CD4-positive, alpha-beta memory T cell (primary cell): ENCODE measurements around the gene ADAP1. TPM values are rescaled to one million over a fixed set of nuclear protein-coding genes. Genes with fewer than 3 reads are reported as not detected.
"Not testable (repeated sequence)": the region's sequence is repeated elsewhere in the genome, so short reads cannot be mapped to it uniquely, and the experiment has no call there.

Experiments
- CTCF ChIA-PET: fragments of 350-600 bp; sonication (Branson Sonifier 250); formaldehyde crosslinking; loops from one replicate; lab custom pipeline; 2021; ENCODE audit warnings: inconsistent platforms; ENCODE audit not compliant: partially characterized antibody; lab: Charles Lee
- POLR2A ChIA-PET: fragments of 350-600 bp; sonication (Branson Sonifier 250); formaldehyde crosslinking; loops from one replicate; lab custom pipeline; 2021; ENCODE audit not compliant: partially characterized antibody; lab: Charles Lee
- DNase-seq, 5 donors: peaks; one replicate each; pipeline versions ENCODE4 v3.0.0 to v3.0.0-alpha.2; 2020 to 2022; ENCODE audit warnings: mixed read lengths in 1 of 5
- H3K27ac ChIP-seq: one replicate; pipeline ENCODE4 v1.7.0; 2013; ENCODE audit warnings: low read depth, low read length
- H3K27me3 ChIP-seq: 2 replicates; pipeline ENCODE4 v1.7.0; 2013; ENCODE audit warnings: mild to moderate bottlenecking, low read length, moderate library complexity; ENCODE audit not compliant: insufficient read depth
- H3K36me3 ChIP-seq: 2 replicates; pipeline ENCODE4 v1.7.0; 2013; ENCODE audit warnings: mild to moderate bottlenecking, low read length, moderate library complexity; ENCODE audit not compliant: insufficient read depth
- H3K4me1 ChIP-seq: 2 replicates; pipeline ENCODE4 v1.7.0; 2013; ENCODE audit warnings: mild to moderate bottlenecking, low read length, moderate library complexity; ENCODE audit not compliant: insufficient read depth
- H3K4me3 ChIP-seq, 2 donors: one replicate each; pipeline ENCODE4 v1.7.0; 2013; ENCODE audit warnings: low read length in 2 of 2, mild to moderate bottlenecking in 1 of 2
- H3K9me3 ChIP-seq, 2 donors: one replicate each; pipeline ENCODE4 v1.7.0; 2013; ENCODE audit warnings: low read length in 2 of 2, control low read depth in 1 of 2; ENCODE audit not compliant: control insufficient read depth in 1 of 2
- H3K27ac Mint-ChIP-seq, 7 donors: one replicate each; pipeline ENCODE4 v1.8.0; 2020 to 2021; ENCODE audit warnings: mixed read lengths in 7 of 7, mild to moderate bottlenecking in 6 of 7, inconsistent platforms in 3 of 7, moderate library complexity in 3 of 7
- H3K27me3 Mint-ChIP-seq, 2 donors: one replicate each; pipeline ENCODE4 v1.8.0; 2020 to 2021; ENCODE audit warnings: mixed read lengths in 2 of 2
- H3K36me3 Mint-ChIP-seq, 2 donors: one replicate each; pipeline ENCODE4 v1.8.0; 2020 to 2021; ENCODE audit warnings: mixed read lengths in 2 of 2, inconsistent platforms in 1 of 2, mild to moderate bottlenecking in 1 of 2
- H3K4me1 Mint-ChIP-seq, 4 donors: one replicate each; pipeline ENCODE4 v1.8.0; 2020 to 2021; ENCODE audit warnings: mixed read lengths in 4 of 4, mild to moderate bottlenecking in 1 of 4
- H3K4me3 Mint-ChIP-seq, 8 donors: one replicate each; pipeline ENCODE4 v1.8.0; 2020 to 2021; ENCODE audit warnings: mixed read lengths in 8 of 8, mild to moderate bottlenecking in 7 of 8, moderate library complexity in 6 of 8, inconsistent platforms in 3 of 8
- H3K9me3 Mint-ChIP-seq, 8 donors: one replicate each; pipeline ENCODE4 v1.8.0; 2020 to 2021; ENCODE audit warnings: mixed read lengths in 8 of 8, mild to moderate bottlenecking in 5 of 8, inconsistent platforms in 3 of 8, moderate library complexity in 1 of 8
- intact Hi-C: fragments of 100-400 bp; cut with micrococcal nuclease; formaldehyde crosslinking; loops from one replicate; pipeline ENCODE4 v1.15.1; 2023
- polyA plus RNA-seq, 2 donors: library from polyadenylated mRNA; unstranded; fragments of 300-500 nt; fragmentation: Illumina TruSeq; gene quantifications; one replicate each; pipeline ENCODE4 v1.2.3, GENCODE V29; 2021
- total RNA-seq, 2 experiments: library from RNA; stranded (reverse); gene quantifications; one replicate each; pipeline ENCODE4 v1.2.3, GENCODE V29; 2021

The ADAP1 gene
- total and polyA plus RNA-seq, 4 experiments from 2014 or later = 5.1 to 10.0 (median 8.8) TPM

DNA sequence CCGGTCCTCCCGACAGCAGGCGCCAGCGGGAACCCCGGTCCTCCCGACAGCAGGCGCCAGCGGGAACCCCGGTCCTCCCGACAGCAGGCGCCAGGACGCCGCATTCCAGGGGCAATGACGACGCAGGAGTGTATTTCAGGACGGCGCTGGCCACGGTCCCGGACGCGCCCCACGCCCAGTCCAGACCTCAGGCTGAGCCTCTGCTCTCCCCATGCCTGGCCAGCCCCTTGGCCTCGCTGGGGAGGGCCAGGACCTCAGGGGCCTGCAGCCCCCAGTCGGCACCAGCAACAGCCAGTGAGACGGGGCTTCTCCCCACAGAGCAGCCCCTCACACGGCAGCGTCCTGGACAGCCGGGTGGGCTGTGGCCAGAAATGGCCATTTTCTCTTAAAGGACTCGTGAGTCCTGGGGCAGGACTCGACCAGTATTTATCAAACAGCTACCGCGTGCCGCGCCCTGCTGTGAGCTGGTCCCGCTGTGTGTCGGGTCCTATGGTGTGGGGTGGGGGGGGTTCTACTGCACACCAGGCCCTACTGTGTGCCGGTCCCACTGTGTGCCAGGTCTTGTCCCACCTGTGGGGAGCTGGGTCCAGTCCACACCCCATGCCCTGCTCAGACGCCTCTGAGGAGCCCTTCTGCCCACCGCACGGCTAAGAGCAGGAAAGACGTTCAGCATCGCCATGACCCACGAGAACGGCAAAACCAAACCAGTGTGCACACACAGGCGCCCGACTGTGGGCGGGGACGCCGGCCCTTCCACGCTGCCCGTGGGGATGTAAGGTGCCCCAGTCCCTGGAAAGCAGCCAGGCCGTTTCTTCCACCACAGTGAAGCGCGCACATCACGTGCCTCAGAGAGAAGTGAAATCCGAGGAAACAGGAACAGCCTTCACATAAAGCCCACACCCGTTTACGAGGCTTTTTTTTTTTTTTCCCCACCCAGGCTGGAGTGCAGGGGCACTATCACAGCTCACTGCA is 44.8 kb downstream of the ADAP1 start:
- H3K4me1 ChIP-seq = peaks cover 10% of the 10 kb centered on the region
- H3K4me3 Mint-ChIP-seq = peak overlapping the region; percentile 35 to 77 (median 72)
- H3K36me3 ChIP-seq = no peaks in the 10 kb centered on the region
- no peaks in the 10 kb centered on the region for H3K9me3 ChIP-seq
- H3K27ac ChIP-seq = no peak overlapping the region
- ChIA-PET CTCF (interaction anchor here (0.9 to 3.4 kb wide), 14 partner anchors 9 to 267 kb away, joined by 3 to 22 read pairs (median 5); partner anchors contain the start of gene COX19), POLR2A (interaction anchor here (1.0 to 5.6 kb wide), 9 partner anchors 12 to 66 kb away, joined by 3 to 63 read pairs (median 3); partner anchors contain the start of genes ADAP1 and GET4)
- H3K36me3 Mint-ChIP-seq = no peaks in the 10 kb centered on the region
- peak overlapping the region in 3 of 7 donors; percentile 65 to 68 (median 67) for H3K27ac Mint-ChIP-seq
- H3K27me3 ChIP-seq = no peaks in the 10 kb centered on the region
- no peaks in the 10 kb centered on the region for H3K9me3 Mint-ChIP-seq
- intact Hi-C loops = loop anchor here (1.0 kb wide), 3 partner anchors 14 to 156 kb away; partner anchors contain the start of gene ADAP1
- no peak overlapping the region for H3K4me3 ChIP-seq
- no peaks in the 10 kb centered on the region for H3K27me3 Mint-ChIP-seq
- peaks cover 2 to 14% (median 10%) of the 10 kb centered on the region in 4 donors for H3K4me1 Mint-ChIP-seq
- peak in 1 of 5 donors; percentile 46 for DNase-seq

DNA sequence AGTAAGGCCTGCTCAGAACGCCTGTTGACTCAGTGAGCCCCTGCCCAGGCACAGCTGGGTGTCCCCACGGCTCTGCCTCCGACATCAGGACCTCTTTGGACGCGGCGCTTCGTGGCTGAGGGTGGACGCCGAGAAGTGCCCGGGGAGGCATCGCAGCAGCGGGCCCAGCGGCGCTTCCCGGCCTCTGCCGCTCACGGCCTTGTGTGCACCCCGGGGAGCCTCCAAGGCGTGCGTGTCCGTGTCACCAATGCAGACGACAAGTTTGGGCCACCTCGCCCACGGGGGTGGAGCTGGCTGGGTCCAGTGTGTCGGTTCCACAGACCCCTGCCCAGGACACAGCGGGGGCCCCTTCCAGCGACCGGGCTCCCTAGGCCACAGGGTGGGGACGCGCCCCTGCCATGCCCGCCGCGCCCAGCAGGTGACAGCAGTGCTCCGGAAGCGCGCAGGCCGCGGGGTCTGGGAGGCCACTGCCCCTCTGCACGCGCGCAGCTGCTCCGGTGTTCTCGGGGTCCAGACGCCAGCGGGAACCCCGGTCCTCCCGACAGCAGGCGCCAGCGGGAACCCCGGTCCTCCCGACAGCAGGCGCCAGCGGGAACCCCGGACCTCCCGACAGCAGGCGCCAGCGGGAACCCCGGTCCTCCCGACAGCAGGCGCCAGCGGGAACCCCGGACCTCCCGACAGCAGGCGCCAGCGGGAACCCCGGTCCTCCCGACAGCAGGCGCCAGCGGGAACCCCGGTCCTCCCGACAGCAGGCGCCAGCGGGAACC is 45.7 kb downstream of the ADAP1 start:
- CTCF ChIA-PET = interaction anchor here (0.8 to 3.4 kb wide), 15 partner anchors 11 to 157 kb away, joined by 3 to 22 read pairs (median 7); partner anchors contain the start of gene COX19
- not testable (repeated sequence) for H3K9me3 Mint-ChIP-seq

DNA sequence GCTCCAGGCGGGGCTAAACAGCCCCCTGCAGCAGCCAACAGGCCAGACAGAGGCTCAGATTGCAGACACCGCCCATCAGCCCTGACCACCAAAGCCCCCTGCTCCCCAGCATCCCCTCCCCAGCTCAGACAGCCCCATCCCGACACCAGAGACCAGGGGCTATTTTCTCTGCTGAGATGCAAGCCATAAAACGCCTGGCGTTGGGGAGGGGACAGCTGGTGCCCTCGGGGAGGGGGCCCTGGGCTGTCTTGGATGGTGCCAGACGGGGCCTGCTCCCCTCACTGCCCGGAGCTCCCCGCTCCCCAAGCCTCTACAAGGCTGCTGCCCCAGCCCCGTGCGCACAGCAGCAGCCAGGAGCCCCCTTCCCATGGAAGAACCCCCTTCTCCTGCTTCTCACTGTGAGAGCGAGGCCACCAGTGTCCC is 46.3 kb downstream of the ADAP1 start:
- peak in 2 of 5 donors; percentile 13 to 37 for DNase-seq
- peak overlapping the region in 5 of 8 donors; percentile 11 to 74 (median 20) for H3K4me3 Mint-ChIP-seq
- H3K4me1 Mint-ChIP-seq = peaks cover 2 to 14% (median 10%) of the 10 kb centered on the region in 4 donors
- no peak overlapping the region for H3K27ac Mint-ChIP-seq
- H3K36me3 ChIP-seq = no peaks in the 10 kb centered on the region
- H3K9me3 Mint-ChIP-seq = no peaks in the 10 kb centered on the region
- H3K4me1 ChIP-seq = peaks cover 10% of the 10 kb centered on the region
- no peaks in the 10 kb centered on the region for H3K27me3 Mint-ChIP-seq
- H3K9me3 ChIP-seq = no peaks in the 10 kb centered on the region
- H3K27ac ChIP-seq = no peak overlapping the region
- ChIA-PET CTCF (interaction anchor here (0.6 to 3.4 kb wide), 12 partner anchors 11 to 157 kb away, joined by 3 to 22 read pairs (median 6); no protein-coding TSS in a partner anchor), POLR2A (interaction anchor here (3.1 to 5.6 kb wide), 2 partner anchors 14 to 46 kb away, joined by 10 to 63 read pairs; partner anchors contain the start of gene ADAP1)
- H3K36me3 Mint-ChIP-seq = no peaks in the 10 kb centered on the region
- intact Hi-C loops = no loop called here
- no peaks in the 10 kb centered on the region for H3K27me3 ChIP-seq
- no peak overlapping the region for H3K4me3 ChIP-seq

More for the DNA sequence above, 45.7 kb downstream of the ADAP1 start:
- not testable (repeated sequence) for H3K9me3 ChIP-seq, H3K36me3 Mint-ChIP-seq, H3K4me3 ChIP-seq, H3K27me3 Mint-ChIP-seq, H3K27ac ChIP-seq, H3K27ac Mint-ChIP-seq, H3K27me3 ChIP-seq, H3K36me3 ChIP-seq
- Mint-ChIP-seq H3K4me3 (peak overlapping the region in 4 of 8 donors; percentile 12 to 74 (median 27)), H3K4me1 (peaks cover 2 to 14% (median 10%) of the 10 kb centered on the region in 4 donors)
- POLR2A ChIA-PET = interaction anchor here (1.0 to 5.6 kb wide), 6 partner anchors 13 to 67 kb away, joined by 3 to 63 read pairs (median 6); partner anchors contain the start of gene ADAP1
- peaks cover 10% of the 10 kb centered on the region for H3K4me1 ChIP-seq
- peak; percentile 46 to 69 (median 59) for DNase-seq
- intact Hi-C loops = loop anchor here (1.0 kb wide), 3 partner anchors 15 to 157 kb away; partner anchors contain the start of gene ADAP1

GRCh38 chr7:907158-907980 is 47.1 kb downstream of the ADAP1 start:
- Mint-ChIP-seq H3K4me3 (peak overlapping the region in 1 of 8 donors; percentile 50), H3K27me3 (peaks cover 0 to 2% of the 10 kb centered on the region in 2 donors), H3K27ac (peak overlapping the region in 1 of 7 donors; percentile 29), H3K4me1 (peaks cover 2 to 14% (median 9%) of the 10 kb centered on the region in 4 donors), H3K9me3 (no peaks in the 10 kb centered on the region), H3K36me3 (no peaks in the 10 kb centered on the region)
- peak in 4 of 5 donors; percentile 37 to 62 (median 44) for DNase-seq
- ChIA-PET POLR2A (interaction anchor here (3.1 to 5.6 kb wide), 2 partner anchors 14 to 47 kb away, joined by 10 to 63 read pairs; partner anchors contain the start of gene ADAP1), CTCF (interaction anchor here (0.6 to 3.4 kb wide), 9 partner anchors 10 to 158 kb away, joined by 3 to 19 read pairs (median 7); no protein-coding TSS in a partner anchor)
- Histone ChIP-seq H3K27ac (no peak overlapping the region), H3K36me3 (no peaks in the 10 kb centered on the region), H3K4me1 (peaks cover 10% of the 10 kb centered on the region), H3K27me3 (no peaks in the 10 kb centered on the region), H3K4me3 (no peak overlapping the region), H3K9me3 (no peaks in the 10 kb centered on the region)
- intact Hi-C loops = no loop called here

GRCh38 chr7:906776-907157 is 47.7 kb downstream of the ADAP1 start:
- H3K27me3 ChIP-seq = no peaks in the 10 kb centered on the region
- POLR2A ChIA-PET = interaction anchor here (5.6 kb wide), 1 partner anchor 15 kb away, joined by 63 read pairs; no protein-coding TSS in a partner anchor
- H3K4me3 Mint-ChIP-seq = no peak overlapping the region
- no peaks in the 10 kb centered on the region for H3K36me3 Mint-ChIP-seq
- intact Hi-C loops = no loop called here
- CTCF ChIA-PET = no interaction called here
- no peaks in the 10 kb centered on the region for H3K9me3 Mint-ChIP-seq
- no peaks in the 10 kb centered on the region for H3K9me3 ChIP-seq
- no peaks in the 10 kb centered on the region for H3K36me3 ChIP-seq
- peak overlapping the region in 1 of 7 donors; percentile 29 for H3K27ac Mint-ChIP-seq
- H3K27ac ChIP-seq = no peak overlapping the region
- peaks cover 2 to 14% (median 9%) of the 10 kb centered on the region in 4 donors for H3K4me1 Mint-ChIP-seq
- H3K4me3 ChIP-seq = no peak overlapping the region
- DNase-seq = no peak
- H3K4me1 ChIP-seq = peaks cover 10% of the 10 kb centered on the region
- H3K27me3 Mint-ChIP-seq = peaks cover 0 to 3% of the 10 kb centered on the region in 2 donors

DNA sequence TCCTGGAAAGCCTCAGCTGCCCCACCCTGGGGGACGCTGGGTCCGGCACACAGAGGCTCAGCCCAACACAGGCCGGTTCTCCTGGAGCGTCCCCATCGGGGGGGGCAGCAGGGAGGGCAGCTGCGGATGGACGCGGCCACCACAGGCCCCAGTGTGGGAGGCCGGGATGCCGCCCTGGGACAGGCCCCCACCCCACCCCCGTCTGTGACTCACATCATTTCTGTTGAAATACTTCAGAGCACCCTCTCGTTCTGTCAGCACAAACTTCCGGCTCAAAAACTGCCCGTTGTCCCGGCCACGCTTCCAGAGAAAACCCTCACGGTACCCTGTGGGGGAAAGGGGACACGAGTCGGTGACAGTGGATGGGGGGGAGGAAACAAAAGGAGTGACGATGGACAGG is 49.6 kb downstream of the ADAP1 start:
- Mint-ChIP-seq H3K4me1 (peaks cover 0 to 7% (median 3%) of the 10 kb centered on the region in 4 donors), H3K9me3 (no peaks in the 10 kb centered on the region), H3K27ac (no peak overlapping the region), H3K36me3 (peaks cover 0 to 1% of the 10 kb centered on the region in 2 donors), H3K4me3 (no peak overlapping the region), H3K27me3 (peaks cover 0 to 3% of the 10 kb centered on the region in 2 donors)
- Histone ChIP-seq H3K27me3 (no peaks in the 10 kb centered on the region), H3K27ac (no peak overlapping the region), H3K36me3 (no peaks in the 10 kb centered on the region), H3K9me3 (no peaks in the 10 kb centered on the region), H3K4me3 (no peak overlapping the region), H3K4me1 (peaks cover 13% of the 10 kb centered on the region)
- DNase-seq = no peak
- ChIA-PET CTCF (no interaction called here), POLR2A (no interaction called here)
- intact Hi-C loops = no loop called here
